ENCODE results near the gene BCL2. TPM values are rescaled to one million over a fixed set of nuclear protein-coding genes. Genes with fewer than 3 reads are reported as not detected.

The BCL2 gene
- total RNA-seq, 1 donor from 2014 or later = 17.3 TPM

- no peak for TF ChIP-seq CTCF (IDR thresholded peaks at IDR 0.05)
- peaks cover 85% of the 10 kb centered on the region for H3K36me3 ChIP-seq
- no peaks in the 10 kb centered on the region for H3K4me1 ChIP-seq
- DNase-seq (no peak), ATAC-seq (no peak)
- no peak overlapping the region for H3K4me3 ChIP-seq
- no peaks in the 10 kb centered on the region for H3K27me3 ChIP-seq
- H3K9me3 ChIP-seq = no peaks in the 10 kb centered on the region
- intact Hi-C loops (cut with DNase I) = no loop called here
- H3K27ac ChIP-seq = no peak overlapping the region
Measured at GRCh38 chr18:63346031-63346430, 26.5 kb upstream of the BCL2 start.

- Histone ChIP-seq H3K4me1 (no peaks in the 10 kb centered on the region), H3K27ac (no peak overlapping the region), H3K27me3 (no peaks in the 10 kb centered on the region), H3K4me3 (no peak overlapping the region), H3K36me3 (peaks cover 85% of the 10 kb centered on the region), H3K9me3 (no peaks in the 10 kb centered on the region)
- ATAC-seq (peak; percentile 25), DNase-seq (no peak)
- intact Hi-C loops (cut with DNase I) = no loop called here
- TF ChIP-seq CTCF (IDR thresholded peaks at IDR 0.05) = no peak
Measured at GRCh38 chr18:63344918-63345317, 25.3 kb upstream of the BCL2 start.

- H3K27ac ChIP-seq = no peak overlapping the region
- intact Hi-C loops (cut with DNase I) = no loop called here
- H3K27me3 ChIP-seq = no peaks in the 10 kb centered on the region
Measured at GRCh38 chr18:63344263-63344662, 24.7 kb upstream of the BCL2 start.

GRCh38 chr18:63342206-63342605 is 22.6 kb upstream of the BCL2 start:
- no peaks in the 10 kb centered on the region for H3K9me3 ChIP-seq
- peaks cover 82% of the 10 kb centered on the region for H3K36me3 ChIP-seq
- TF ChIP-seq CTCF (IDR thresholded peaks at IDR 0.05) = peak; percentile 17
- H3K4me1 ChIP-seq = no peaks in the 10 kb centered on the region
- intact Hi-C loops (cut with DNase I) = no loop called here
- no peaks in the 10 kb centered on the region for H3K27me3 ChIP-seq
- H3K4me3 ChIP-seq = no peak overlapping the region
- ATAC-seq (peak; percentile 43), DNase-seq (no peak)
- H3K27ac ChIP-seq = no peak overlapping the region

More at GRCh38 chr18:63344263-63344662, 24.7 kb upstream of the BCL2 start:
- no peak for TF ChIP-seq CTCF (IDR thresholded peaks at IDR 0.05)
- Histone ChIP-seq H3K4me1 (no peaks in the 10 kb centered on the region), H3K9me3 (no peaks in the 10 kb centered on the region), H3K4me3 (no peak overlapping the region), H3K36me3 (peaks cover 85% of the 10 kb centered on the region)
- ATAC-seq (no peak), DNase-seq (no peak)

GRCh38 chr18:63339920-63340484 is 20.4 kb upstream of the BCL2 start:
- Histone ChIP-seq H3K4me1 (no peaks in the 10 kb centered on the region), H3K27ac (no peak overlapping the region), H3K9me3 (no peaks in the 10 kb centered on the region), H3K27me3 (no peaks in the 10 kb centered on the region), H3K36me3 (peaks cover 86% of the 10 kb centered on the region), H3K4me3 (no peak overlapping the region)
- ATAC-seq (peak; percentile 45), DNase-seq (no peak)
- TF ChIP-seq CTCF (IDR thresholded peaks at IDR 0.05) = peak; percentile 53
- intact Hi-C loops (cut with DNase I) = no loop called here
